22Rv1 (cell line): Measurements from ENCODE around the gene RPL10.

Experiments used
- CTCF ChIP-seq: fragments of 450-650 bp; IDR thresholded peaks from 2 replicates; pipeline ENCODE4 v1.5.1; 2017; ENCODE audit warnings: mild to moderate bottlenecking
- ZFX ChIP-seq: fragments of 450-650 bp; IDR thresholded peaks from 2 replicates; pipeline ENCODE4 v1.6.1; 2017; ENCODE audit warnings: antibody characterized with exemption, borderline replicate concordance

GRCh38 chrX:154355776-154356140, 42.4 kb upstream of the RPL10 start:
- TF ChIP-seq CTCF (no peak), ZFX (no peak)
